ENCODE data around the gene COX20. TPM values are rescaled to one million over a fixed set of nuclear protein-coding genes. Genes with fewer than 3 reads are reported as not detected.

The COX20 gene
- total RNA-seq, 1 experiment from 2014 or later = 38.0 TPM

- H3K4ac ChIP-seq (ENCODE audit: low read depth, low read length) = no peak overlapping the region
- no peak overlapping the region for H2BK120ac ChIP-seq (ENCODE audit: low read depth, low read length, poor library complexity, severe bottlenecking)
- H4K8ac ChIP-seq (replicated peaks; ENCODE audit: insufficient read length, low read depth, low read length) = no peak overlapping the region
- no peak for DNase-seq
- Mint-ChIP-seq H3K4me3 (peak overlapping the region; percentile 60 to 78), H3K4me1 (peaks cover 37 to 47% of the 10 kb centered on the region in 2 experiments), H3K27ac (peak overlapping the region; percentile 51 to 96 (median 87); a peak in 4 of 7 replicates), H3K27me3 (ENCODE audit: low read depth) (no peaks in the 10 kb centered on the region), H3K9me3 (no peaks in the 10 kb centered on the region; a peak in 2 of 5 replicates), H3K36me3 (ENCODE audit: insufficient read depth in 1 of 3, low read depth in 3 of 3) (peaks cover 0 to 11% (median 1%) of the 10 kb centered on the region in 3 experiments; a peak in 5 of 7 replicates)
- peaks cover 4% of the 10 kb centered on the region for H3K23me2 ChIP-seq (ENCODE audit: insufficient read length, low read depth, low read length, poor library complexity, severe bottlenecking)
- no peaks in the 10 kb centered on the region for H3K27me3 ChIP-seq (ENCODE audit: insufficient read depth, low read length)
- no peak overlapping the region for H4K91ac ChIP-seq (ENCODE audit: insufficient read length, low read depth, low read length)
- no peak overlapping the region for H2AK5ac ChIP-seq (ENCODE audit: insufficient read length, low read length)
- H3K23ac ChIP-seq (ENCODE audit: insufficient read length, low read depth, low read length) = no peak overlapping the region
- H3K79me1 ChIP-seq (ENCODE audit: insufficient read depth, low read depth, low read length, poor library complexity, severe bottlenecking) = peaks cover 7% of the 10 kb centered on the region
- H3K56ac ChIP-seq (ENCODE audit: insufficient read length, low read depth, low read length) = no peak overlapping the region
- H2AFZ ChIP-seq (ENCODE audit: low read length) = no peak overlapping the region
- no peak overlapping the region for H3K18ac ChIP-seq (ENCODE audit: insufficient read length, low read depth, low read length)
- no peak overlapping the region for H4K5ac ChIP-seq (ENCODE audit: insufficient read length, low read depth, low read length)
- H3K4me1 ChIP-seq (ENCODE audit: insufficient read depth, low read length) = no peaks in the 10 kb centered on the region; the same call in 1 of the 2 replicates
- no peak for TF ChIP-seq CTCF (conservative IDR thresholded peaks at IDR 0.05)
- no peaks in the 10 kb centered on the region for H4K20me1 ChIP-seq (ENCODE audit: control insufficient read depth, insufficient read depth, insufficient read length)
- H3K79me2 ChIP-seq (ENCODE audit: insufficient read depth, low read length) = peaks cover 15% of the 10 kb centered on the region; the same call in 1 of the 2 replicates
- no CpG with 5 or more reads among the region's 12 CpGs for WGBS (ENCODE audit: extremely low coverage, insufficient read length, low lambda C conversion rate)
- H2BK20ac ChIP-seq (ENCODE audit: low read depth, low read length, poor library complexity, severe bottlenecking) = no peak overlapping the region
- H3K9ac ChIP-seq (ENCODE audit: extremely low read depth, insufficient read length, low read length) = peak overlapping the region; percentile 42
- no peak overlapping the region for H3K14ac ChIP-seq (ENCODE audit: insufficient read depth, low read length)
- H2BK5ac ChIP-seq (ENCODE audit: insufficient read length, low read length) = no peak overlapping the region
- H2BK12ac ChIP-seq (ENCODE audit: insufficient read length, low read depth, low read length) = no peak overlapping the region
- no peak overlapping the region for H2BK15ac ChIP-seq (ENCODE audit: low read depth, low read length)
- H3K4me2 ChIP-seq (ENCODE audit: insufficient read depth, insufficient read length, low read length) = peak overlapping the region; percentile 99
- no peak overlapping the region for H3K27ac ChIP-seq (ENCODE audit: insufficient read length, low read depth, low read length)
- no peak overlapping the region for H3T11ph ChIP-seq (ENCODE audit: low read length)
- no peaks in the 10 kb centered on the region for H3K9me3 ChIP-seq (ENCODE audit: control insufficient read depth, low read depth, low read length)
Observed at GRCh38 chr1:244817415-244817894, 18.0 kb upstream of the COX20 start.

Measured in H9 (cell line).